Astrocyte (in vitro differentiated cells and primary cell): ENCODE results near the gene DIRAS1. TPM values are rescaled to one million over a fixed set of nuclear protein-coding genes. Genes with fewer than 3 reads are reported as not detected.

Source experiments
- DNase-seq: peaks from one replicate; pipeline ENCODE4 v3.0.0-alpha.2; 2010; ENCODE audit warnings: low read depth
- FAIRE-seq: peaks from 2 replicates; lab custom pipeline; 2011; peaks lifted over from hg19 to GRCh38; lab: Jason Lieb, UNC
- H2AFZ ChIP-seq: 2 replicates; pipeline ENCODE4 v1.6.0; 2012; ENCODE audit warnings: low read depth, low read length, inconsistent platforms
- H3K27ac ChIP-seq: 2 replicates; pipeline ENCODE4 v1.5.1; 2011; ENCODE audit warnings: low read depth, low read length, inconsistent platforms
- H3K27me3 ChIP-seq: 2 replicates; pipeline ENCODE4 v1.6.0; 2011; ENCODE audit warnings: low read length, inconsistent platforms; ENCODE audit not compliant: insufficient read depth
- H3K36me3 ChIP-seq: 2 replicates; pipeline ENCODE4 v1.5.1; 2011; ENCODE audit warnings: low read length, inconsistent platforms; ENCODE audit not compliant: insufficient read depth
- H3K4me1 ChIP-seq: 2 replicates; pipeline ENCODE4 v1.5.1; 2011; ENCODE audit warnings: low read length, inconsistent platforms; ENCODE audit not compliant: insufficient read depth
- H3K4me2 ChIP-seq: 2 replicates; pipeline ENCODE4 v1.6.0; 2012; ENCODE audit warnings: low read length, inconsistent platforms
- H3K4me3 ChIP-seq: 2 replicates; pipeline ENCODE4 v1.5.1; 2011; ENCODE audit warnings: low read depth, mild to moderate bottlenecking, low read length, inconsistent platforms; ENCODE audit not compliant: insufficient read depth
- H3K79me2 ChIP-seq: 2 replicates; pipeline ENCODE4 v1.6.0; 2012; ENCODE audit warnings: mild to moderate bottlenecking, low read length, inconsistent platforms; ENCODE audit not compliant: insufficient read depth
- H3K9ac ChIP-seq: 2 replicates; pipeline ENCODE4 v1.6.0; 2012; ENCODE audit warnings: mild to moderate bottlenecking, low read length, inconsistent platforms
- H3K9me3 ChIP-seq: 2 replicates; pipeline ENCODE4 v1.5.1; 2012; ENCODE audit warnings: low read depth, mild to moderate bottlenecking, low read length, inconsistent platforms; ENCODE audit not compliant: insufficient read depth
- H4K20me1 ChIP-seq: 2 replicates; pipeline ENCODE4 v1.6.0; 2012; ENCODE audit warnings: low read length, inconsistent platforms; ENCODE audit not compliant: insufficient read depth
- H3K27ac Mint-ChIP-seq: one replicate; pipeline ENCODE4 v1.8.0; 2021; ENCODE audit warnings: mild to moderate bottlenecking, mixed read lengths; ENCODE audit not compliant: unreplicated experiment
- H3K27me3 Mint-ChIP-seq: one replicate; pipeline ENCODE4 v1.8.0; 2021; ENCODE audit warnings: low read depth, mixed read lengths; ENCODE audit not compliant: unreplicated experiment
- H3K36me3 Mint-ChIP-seq: one replicate; pipeline ENCODE4 v1.8.0; 2021; ENCODE audit warnings: low read depth, mixed read lengths; ENCODE audit not compliant: unreplicated experiment
- H3K4me1 Mint-ChIP-seq: one replicate; pipeline ENCODE4 v1.8.0; 2021; ENCODE audit warnings: low read depth, mixed read lengths; ENCODE audit not compliant: unreplicated experiment
- H3K4me3 Mint-ChIP-seq: one replicate; pipeline ENCODE4 v1.8.0; 2021; ENCODE audit warnings: mild to moderate bottlenecking, moderate library complexity, mixed read lengths; ENCODE audit not compliant: unreplicated experiment
- H3K9me3 Mint-ChIP-seq: one replicate; pipeline ENCODE4 v1.8.0; 2021; ENCODE audit warnings: mild to moderate bottlenecking, mixed read lengths; ENCODE audit not compliant: unreplicated experiment
- CTCF ChIP-seq: IDR thresholded peaks from 2 replicates; pipeline ENCODE4 v1.5.1; 2011; ENCODE audit warnings: low read depth, mild to moderate bottlenecking, inconsistent platforms, low read length, moderate library complexity; ENCODE audit not compliant: insufficient read depth
- EZH2 ChIP-seq: IDR thresholded peaks from 2 replicates; pipeline ENCODE4 v1.6.1; 2012; ENCODE audit warnings: mild to moderate bottlenecking, low read length, inconsistent platforms; ENCODE audit not compliant: insufficient read depth
- total RNA-seq: library from RNA; stranded (reverse); gene quantifications from 2 replicates; pipeline ENCODE4 v1.2.1, GENCODE V29; 2021

The DIRAS1 gene
- total RNA-seq, 1 donor from 2014 or later = 5.9 TPM

- Histone ChIP-seq H3K27me3 (no peaks in the 10 kb centered on the region), H3K4me3 (no peak overlapping the region), H3K4me2 (no peak overlapping the region), H3K79me2 (no peaks in the 10 kb centered on the region), H3K4me1 (no peaks in the 10 kb centered on the region), H3K36me3 (peaks cover 6% of the 10 kb centered on the region), H3K9me3 (no peaks in the 10 kb centered on the region), H3K27ac (no peak overlapping the region), H3K9ac (no peak overlapping the region), H4K20me1 (peaks cover 10% of the 10 kb centered on the region), H2AFZ (no peak overlapping the region)
- Mint-ChIP-seq H3K4me3 (no peak overlapping the region), H3K4me1 (no peaks in the 10 kb centered on the region), H3K36me3 (peaks cover 7% of the 10 kb centered on the region), H3K27me3 (no peaks in the 10 kb centered on the region), H3K9me3 (no peaks in the 10 kb centered on the region), H3K27ac (no peak overlapping the region)
- TF ChIP-seq CTCF (no peak), EZH2 (no peak)
- FAIRE-seq (no peak), DNase-seq (no peak)
These were observed 34.2 kb upstream of the DIRAS1 start for GRCh38 chr19:2755448-2755705.

- FAIRE-seq = no peak
- H3K4me1 Mint-ChIP-seq = no peaks in the 10 kb centered on the region
- H3K27ac Mint-ChIP-seq = no peak overlapping the region
- no peak overlapping the region for H3K27ac ChIP-seq
- no peaks in the 10 kb centered on the region for H3K79me2 ChIP-seq
- no peaks in the 10 kb centered on the region for H3K9me3 Mint-ChIP-seq
- peaks cover 10% of the 10 kb centered on the region for H4K20me1 ChIP-seq
- no peak overlapping the region for H3K4me3 Mint-ChIP-seq
- peaks cover 7% of the 10 kb centered on the region for H3K36me3 Mint-ChIP-seq
- no peaks in the 10 kb centered on the region for H3K27me3 ChIP-seq
- H3K4me3 ChIP-seq = no peak overlapping the region
- peaks cover 6% of the 10 kb centered on the region for H3K36me3 ChIP-seq
- H3K27me3 Mint-ChIP-seq = no peaks in the 10 kb centered on the region
- no peak overlapping the region for H3K9ac ChIP-seq
- DNase-seq = no peak
- no peak overlapping the region for H3K4me2 ChIP-seq
- no peaks in the 10 kb centered on the region for H3K9me3 ChIP-seq
- H2AFZ ChIP-seq = no peak overlapping the region
- no peak for TF ChIP-seq EZH2
- no peak for TF ChIP-seq CTCF
- H3K4me1 ChIP-seq = no peaks in the 10 kb centered on the region
These were observed 33.7 kb upstream of the DIRAS1 start for GRCh38 chr19:2754659-2755447.

GRCh38 chr19:2751438-2751830, 30.3 kb upstream of the DIRAS1 start:
- H4K20me1 ChIP-seq = no peaks in the 10 kb centered on the region
- no peaks in the 10 kb centered on the region for H3K36me3 ChIP-seq
- no peak overlapping the region for H3K4me3 ChIP-seq
- H3K4me2 ChIP-seq = no peak overlapping the region
- Mint-ChIP-seq H3K27me3 (peaks cover 4% of the 10 kb centered on the region), H3K4me1 (no peaks in the 10 kb centered on the region), H3K27ac (no peak overlapping the region), H3K4me3 (no peak overlapping the region), H3K9me3 (no peaks in the 10 kb centered on the region), H3K36me3 (no peaks in the 10 kb centered on the region)
- H3K4me1 ChIP-seq = no peaks in the 10 kb centered on the region
- H3K27me3 ChIP-seq = no peaks in the 10 kb centered on the region
- DNase-seq = no peak
- TF ChIP-seq EZH2 (no peak), CTCF (no peak)
- no peak overlapping the region for H2AFZ ChIP-seq
- H3K9me3 ChIP-seq = no peaks in the 10 kb centered on the region
- no peak overlapping the region for H3K27ac ChIP-seq
- no peak for FAIRE-seq
- H3K79me2 ChIP-seq = no peaks in the 10 kb centered on the region
- H3K9ac ChIP-seq = no peak overlapping the region
